NCI-H2081 treated with DMSO at 0.1 percent for 48 hours (cell line): ENCODE measurements around the gene FAM171A1.
A peak's percentile ranks its signal among the peaks of the same experiment; 100 is the strongest.

Experiments used
- DNase-seq: peaks from one replicate; lab custom pipeline; 2025; lab: John Stamatoyannopoulos, UW

Gene FAM171A1

DNA sequence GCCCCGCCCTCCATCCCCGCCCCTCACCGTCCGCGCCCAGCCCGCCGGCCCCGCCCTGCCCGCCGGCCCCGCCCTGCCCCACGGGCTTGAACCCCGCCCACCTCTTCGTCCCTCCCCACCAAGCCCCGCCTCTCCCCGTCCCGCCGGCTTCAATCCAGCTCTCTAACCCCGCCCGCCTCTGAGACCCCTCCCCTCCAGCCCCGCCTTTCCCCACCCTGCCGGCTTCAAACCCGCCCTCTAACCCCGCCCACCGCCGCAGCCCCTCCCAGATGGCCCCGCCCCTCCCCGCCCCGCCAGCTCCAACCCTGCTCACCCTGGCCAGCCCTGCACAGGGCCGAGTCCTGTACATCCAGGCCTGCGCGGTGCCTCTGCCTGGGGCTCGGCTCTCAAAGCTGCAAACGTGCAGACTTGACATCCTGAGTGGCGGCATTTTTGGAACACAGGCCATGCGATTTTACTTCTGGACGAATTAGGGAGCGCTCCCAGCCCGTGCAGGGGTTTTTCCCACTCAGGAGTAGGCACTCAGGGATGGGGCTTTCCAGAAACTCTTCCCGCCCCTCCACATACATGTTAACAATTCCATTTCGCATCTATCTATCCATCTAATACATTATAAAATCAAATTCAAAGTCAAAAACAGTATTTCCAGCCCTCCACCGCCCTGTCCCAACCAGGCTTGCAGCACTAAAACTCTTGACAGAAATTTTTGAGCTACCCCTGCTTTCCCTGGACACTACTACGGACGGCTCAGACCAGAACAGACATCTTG is 202.1 kb downstream of the FAM171A1 start:
- DNase-seq, result peak; percentile 16

DNA sequence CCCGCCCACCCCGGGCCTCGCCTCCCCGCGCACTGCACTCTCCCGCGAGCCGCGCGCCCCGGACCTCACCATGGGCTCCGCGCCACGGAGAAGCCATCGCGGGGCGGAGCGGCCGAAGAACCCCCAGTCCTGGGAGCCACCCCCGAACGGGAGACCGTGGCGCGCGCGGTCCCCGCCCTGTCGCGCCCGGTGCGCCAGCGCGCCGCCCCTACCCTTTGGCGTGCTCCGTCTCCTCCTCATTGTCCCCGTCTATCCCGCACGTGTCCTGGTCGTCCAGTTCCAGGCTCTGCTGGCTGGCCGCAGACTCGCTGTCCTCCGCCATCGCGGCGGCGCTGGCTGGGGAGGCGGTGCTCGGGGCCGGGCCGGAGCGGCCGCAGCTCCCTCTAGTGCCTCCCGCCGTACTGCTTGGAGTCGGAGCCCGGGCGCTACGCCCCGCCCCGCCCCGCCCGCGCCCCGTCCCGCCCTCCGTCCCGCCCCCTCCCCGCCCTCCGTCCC is 202.8 kb downstream of the FAM171A1 start, which contains the start of gene NMT2:
Gene NMT2, minus strand, starts transcription at position 403 of the 495 bp plus-strand sequence. Its CDS starts 81 bp downstream, at position 322.
- DNase-seq, result no peak

DNA sequence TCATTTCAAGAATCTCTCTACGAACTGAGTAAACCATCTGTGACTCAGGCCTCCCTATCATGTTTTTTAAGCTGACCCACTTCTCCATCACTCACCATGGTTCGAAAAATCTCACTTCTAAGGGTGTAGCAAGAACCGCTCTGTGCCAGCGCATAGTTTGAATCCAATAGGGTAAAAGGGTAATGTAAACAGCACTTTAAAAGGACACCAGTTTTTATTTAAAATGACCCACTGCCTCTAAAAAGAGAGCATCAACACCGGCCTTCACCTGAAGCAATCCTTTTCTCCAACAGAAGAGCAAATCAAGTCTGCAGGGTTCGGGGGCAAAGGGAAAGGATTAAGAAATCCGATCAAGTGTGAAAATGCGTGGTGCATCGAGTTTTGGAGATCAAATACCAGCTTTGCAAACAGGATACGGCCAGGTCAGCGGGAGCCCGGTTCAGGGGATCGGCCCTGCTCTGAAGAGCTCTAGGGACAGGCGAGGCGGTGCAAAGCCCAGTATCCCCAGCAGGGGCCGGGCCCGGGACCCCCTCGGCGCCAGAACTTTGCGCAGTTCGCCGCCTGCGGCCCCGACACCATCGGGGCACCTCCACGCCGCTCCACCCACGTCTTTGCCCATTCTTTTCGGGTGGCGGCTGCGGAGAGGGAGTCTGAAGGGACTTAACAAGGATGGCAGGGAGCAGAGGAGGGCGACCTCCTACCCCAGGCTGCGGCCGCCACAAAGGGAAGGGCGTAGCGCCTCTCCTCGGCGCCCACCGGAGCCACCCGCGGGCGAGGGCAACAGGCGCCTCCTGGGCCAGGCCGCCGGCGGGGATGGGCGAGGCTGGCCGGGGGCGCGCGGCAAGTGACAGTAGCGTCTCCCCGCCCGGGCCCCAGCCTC is 203.4 kb downstream of the FAM171A1 start:
- DNase-seq, result no peak

DNA sequence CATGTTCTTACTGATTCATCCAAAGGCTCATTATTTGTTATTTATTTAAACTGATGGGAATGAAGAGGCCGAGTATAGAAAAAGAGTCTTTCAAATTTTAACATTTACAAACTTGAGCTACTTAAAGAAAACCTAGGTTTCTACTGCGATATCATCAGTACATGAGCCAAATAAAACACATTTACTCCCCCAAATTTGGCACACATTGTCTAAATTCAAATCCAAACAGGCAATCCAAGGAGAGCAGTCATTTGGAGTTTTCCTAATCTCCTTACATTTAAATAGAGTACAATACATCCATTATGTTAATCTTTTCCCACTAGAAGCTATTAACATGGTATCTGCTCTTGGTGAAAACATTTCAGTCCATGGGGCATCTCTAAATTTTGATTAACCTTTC is 204.8 kb downstream of the FAM171A1 start:
- no peak for DNase-seq

DNA sequence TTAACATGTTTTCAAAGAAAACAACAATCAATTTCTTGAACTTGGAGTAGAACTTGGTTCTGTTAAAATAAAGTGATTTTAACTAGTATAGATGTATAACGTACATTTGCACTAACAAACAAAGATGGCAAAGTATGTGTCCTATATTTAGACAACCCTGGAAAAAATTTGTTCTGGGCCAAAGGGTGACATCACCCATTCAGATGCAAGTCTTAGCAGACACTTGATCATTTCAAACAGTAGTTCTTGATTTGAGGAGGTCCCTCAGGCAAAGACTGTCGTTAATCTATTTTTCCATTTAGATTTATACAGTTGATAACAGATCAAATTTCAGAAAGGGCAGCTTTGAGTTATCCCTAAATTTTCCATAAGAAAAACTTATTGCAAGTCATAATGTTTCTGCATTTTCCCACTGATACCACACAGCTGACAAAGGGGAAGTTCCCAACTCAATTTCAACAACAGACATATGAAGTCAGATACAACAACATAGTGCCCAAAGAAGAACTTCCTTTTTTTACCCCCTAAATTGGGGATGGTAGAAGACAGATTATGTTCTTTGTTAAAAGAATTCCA is 207.7 kb downstream of the FAM171A1 start:
- no peak for DNase-seq
